HepG2 (cell line): ENCODE data around the gene GRHL1. TPM values are rescaled to one million over a fixed set of nuclear protein-coding genes. Genes with fewer than 3 reads are reported as not detected.

Experiments used
- ARID4A ChIP-seq: sonication (generic); formaldehyde crosslinking; IDR thresholded peaks from 2 replicates; pipeline ENCODE4 v1.5.0; 2020; ENCODE audit warnings: mild to moderate bottlenecking, missing genetic modification reagents, borderline replicate concordance
- ELF1 ChIP-seq: sonication (generic); formaldehyde crosslinking; IDR thresholded peaks from 2 replicates; pipeline ENCODE4 v1.4.0; 2020; ENCODE audit warnings: missing genetic modification reagents
- FOXK2 ChIP-seq: fragments of 450-650 bp; IDR thresholded peaks from 2 replicates; pipeline ENCODE4 v1.6.1; 2016
- HNRNPL ChIP-seq: fragments of 200-400 bp; formaldehyde crosslinking; IDR thresholded peaks from 2 replicates; pipeline ENCODE4 v1.6.1; 2017; ENCODE audit warnings: mild to moderate bottlenecking, low read depth, low read length
- HOXA9 ChIP-seq: sonication (generic); formaldehyde crosslinking; IDR thresholded peaks from 2 replicates; pipeline ENCODE4 v1.8.1; 2022; ENCODE audit warnings: missing genetic modification reagents, mild to moderate bottlenecking, moderate library complexity, borderline replicate concordance
- KDM2A ChIP-seq: sonication (generic); formaldehyde crosslinking; IDR thresholded peaks from 2 replicates; pipeline ENCODE4 v1.4.0; 2020; ENCODE audit warnings: low read depth, missing genetic modification reagents, borderline replicate concordance
- KDM5B ChIP-seq: sonication (generic); formaldehyde crosslinking; IDR thresholded peaks from 2 replicates; pipeline ENCODE4 v1.4.0; 2020; ENCODE audit warnings: missing genetic modification reagents, mild to moderate bottlenecking, borderline replicate concordance
- MAFF ChIP-seq: IDR thresholded peaks from 2 replicates; pipeline ENCODE4 v1.6.1; 2011; ENCODE audit warnings: low read depth, low read length, improper control_type of control experiment
- NR2F1 ChIP-seq, 2 experiments: fragments of 450-650 bp in 1 of 2; formaldehyde crosslinking in 1 of 2; IDR thresholded peaks; 2 replicates each; pipeline versions ENCODE4 v1.5.0 to v1.6.1; 2016 to 2020; ENCODE audit warnings: mild to moderate bottlenecking in 1 of 2, missing compliant biosample characterization in 1 of 2, missing genetic modification reagents in 1 of 2, moderate library complexity in 1 of 2
- RAD21 ChIP-seq: fragments of 450-650 bp; formaldehyde crosslinking; IDR thresholded peaks from 2 replicates; pipeline ENCODE4 v1.5.0; 2020; ENCODE audit warnings: mild to moderate bottlenecking
- RBM39 ChIP-seq: fragments of 200-400 bp; formaldehyde crosslinking; IDR thresholded peaks from one replicate; pipeline ENCODE4 v1.6.1; 2018; ENCODE audit warnings: antibody characterized with exemption, mild to moderate bottlenecking, low read depth, low read length; ENCODE audit not compliant: poor library complexity, severe bottlenecking
- ZFP82 ChIP-seq: sonication (generic); formaldehyde crosslinking; IDR thresholded peaks from 2 replicates; pipeline ENCODE4 v1.5.1; 2020; ENCODE audit warnings: mild to moderate bottlenecking, missing genetic modification reagents, borderline replicate concordance
- ZNF143 ChIP-seq: sonication (generic); formaldehyde crosslinking; IDR thresholded peaks from 2 replicates; pipeline ENCODE4 v1.4.0; 2020; ENCODE audit warnings: missing genetic modification reagents
- ZNF740 ChIP-seq: sonication (generic); formaldehyde crosslinking; IDR thresholded peaks from 2 replicates; pipeline ENCODE4 v1.4.0; 2020; ENCODE audit warnings: missing genetic modification reagents
- polyA plus RNA-seq, 8 experiments: library from polyadenylated mRNA; depleted of rRNA in 3 of 8; stranded (reverse) in 7 of 8; unstranded in 1 of 8; fragments of >200 nt; fragmentation: Illumina TruSeq in 4 of 8; extraction: Trizol in 4 of 8; gene quantifications; 2 replicates each; pipeline versions ENCODE4 v1.2.1 to v1.2.3, GENCODE V29; 2011 to 2016; ENCODE audit warnings: low read depth in 4 of 8, missing spikeins in 1 of 8, mixed read lengths in 1 of 8; ENCODE audit not compliant: insufficient read depth in 1 of 8
- total RNA-seq, 5 experiments: library from RNA; depleted of rRNA; stranded (reverse); fragments of >200 nt; fragmentation: Illumina TruSeq; extraction: Trizol; gene quantifications; 2 replicates each; pipeline ENCODE4 v1.2.3, GENCODE V29; 2016; ENCODE audit warnings: low read depth in 1 of 5
- TF ChIP-seq, protein P1 (sequence below): sonication (generic); IDR thresholded peaks from 2 replicates; pipeline ENCODE4 v1.6.1; 2016; ENCODE audit warnings: low read depth, borderline replicate concordance
- TF ChIP-seq, protein P2 (sequence below): sonication (generic); formaldehyde crosslinking; IDR thresholded peaks from 2 replicates; pipeline ENCODE4 v1.4.0; 2020; ENCODE audit warnings: mild to moderate bottlenecking, low read depth, missing genetic modification reagents
- TF ChIP-seq, protein P3 (sequence below): sonication (generic); formaldehyde crosslinking; IDR thresholded peaks from 2 replicates; pipeline ENCODE4 v1.9.0; 2022; ENCODE audit warnings: low read depth, missing genetic modification reagents

GRHL1 gene
- total and polyA plus RNA-seq, 2 of the 13 experiments (the other 11 are each of a cell fraction or from before 2014, with no cell fraction given) = 9.3 to 12.0 TPM

DNA sequence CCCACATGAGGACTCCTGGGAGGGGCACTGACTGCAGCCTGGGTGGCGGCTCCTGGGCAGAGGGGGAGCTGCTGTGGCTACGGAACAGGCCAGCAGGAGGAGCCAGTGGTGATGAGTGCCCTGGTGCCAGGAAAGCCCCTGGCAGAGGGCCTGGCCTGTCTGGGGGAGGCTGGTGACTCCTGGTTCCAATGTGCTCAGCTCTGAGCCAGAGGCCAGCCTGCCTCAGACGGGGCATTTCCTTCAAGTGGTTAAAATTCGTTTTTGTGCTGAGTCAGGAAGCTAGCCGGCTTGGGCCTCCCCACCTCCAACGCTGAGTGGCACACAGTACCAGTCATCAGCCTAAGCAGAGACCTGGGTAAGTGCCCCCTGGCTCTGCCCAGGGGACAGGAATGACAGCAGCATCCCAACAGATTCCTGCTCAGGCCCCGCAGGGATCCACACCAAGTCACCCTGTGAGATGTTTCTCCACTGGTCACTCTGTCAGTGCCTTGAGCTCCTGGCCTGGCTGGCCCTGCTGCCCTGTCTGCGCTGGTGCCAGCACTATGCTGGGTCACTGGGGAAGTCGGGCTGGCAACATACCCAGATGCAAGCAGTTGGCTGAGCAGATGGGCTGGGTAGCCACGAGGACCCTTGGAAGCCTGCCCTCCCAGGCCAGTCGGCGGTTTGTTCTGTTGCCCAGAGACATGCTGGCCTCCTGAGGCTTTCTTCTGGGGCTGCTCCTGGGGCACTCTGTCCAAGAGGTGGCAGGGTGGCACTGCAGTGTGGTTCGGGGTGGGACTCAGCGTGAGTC, 84.8 kb downstream of the GRHL1 start (continued):
- TF ChIP-seq MAFF = peak; percentile 87
- TF ChIP-seq, protein P1, sequence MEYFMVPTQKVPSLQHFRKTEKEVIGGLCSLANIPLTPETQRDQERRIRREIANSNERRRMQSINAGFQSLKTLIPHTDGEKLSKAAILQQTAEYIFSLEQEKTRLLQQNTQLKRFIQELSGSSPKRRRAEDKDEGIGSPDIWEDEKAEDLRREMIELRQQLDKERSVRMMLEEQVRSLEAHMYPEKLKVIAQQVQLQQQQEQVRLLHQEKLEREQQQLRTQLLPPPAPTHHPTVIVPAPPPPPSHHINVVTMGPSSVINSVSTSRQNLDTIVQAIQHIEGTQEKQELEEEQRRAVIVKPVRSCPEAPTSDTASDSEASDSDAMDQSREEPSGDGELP = no peak
- no peak for TF ChIP-seq ZNF143 (CRISPR knock-in tag)
- TF ChIP-seq HNRNPL = peak; percentile 97
- 0 out of 2 replicates have a peak, but pooled peaks have one; percentile 33 for TF ChIP-seq KDM2A (CRISPR knock-in tag)
- TF ChIP-seq, protein P2, sequence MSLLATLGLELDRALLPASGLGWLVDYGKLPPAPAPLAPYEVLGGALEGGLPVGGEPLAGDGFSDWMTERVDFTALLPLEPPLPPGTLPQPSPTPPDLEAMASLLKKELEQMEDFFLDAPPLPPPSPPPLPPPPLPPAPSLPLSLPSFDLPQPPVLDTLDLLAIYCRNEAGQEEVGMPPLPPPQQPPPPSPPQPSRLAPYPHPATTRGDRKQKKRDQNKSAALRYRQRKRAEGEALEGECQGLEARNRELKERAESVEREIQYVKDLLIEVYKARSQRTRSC (CRISPR knock-in tag) = no peak
- no peak for TF ChIP-seq NR2F1 (CRISPR knock-in tag; IDR thresholded peaks at IDR 0.05)
- TF ChIP-seq ZNF740 (CRISPR knock-in tag) = peak; percentile 60; the same call in 1 of the 2 replicates
- TF ChIP-seq FOXK2 = no peak
- TF ChIP-seq ARID4A (CRISPR knock-in tag) = 0 out of 2 replicates have a peak, but pooled peaks have one; percentile 25
- TF ChIP-seq ZFP82 (CRISPR knock-in tag) = no peak
- TF ChIP-seq KDM5B (CRISPR knock-in tag) = 0 out of 2 replicates have a peak, but pooled peaks have one; percentile 31
- TF ChIP-seq RBM39 = peak; percentile 33
- TF ChIP-seq ELF1 (CRISPR knock-in tag) = no peak
- TF ChIP-seq, protein P3, sequence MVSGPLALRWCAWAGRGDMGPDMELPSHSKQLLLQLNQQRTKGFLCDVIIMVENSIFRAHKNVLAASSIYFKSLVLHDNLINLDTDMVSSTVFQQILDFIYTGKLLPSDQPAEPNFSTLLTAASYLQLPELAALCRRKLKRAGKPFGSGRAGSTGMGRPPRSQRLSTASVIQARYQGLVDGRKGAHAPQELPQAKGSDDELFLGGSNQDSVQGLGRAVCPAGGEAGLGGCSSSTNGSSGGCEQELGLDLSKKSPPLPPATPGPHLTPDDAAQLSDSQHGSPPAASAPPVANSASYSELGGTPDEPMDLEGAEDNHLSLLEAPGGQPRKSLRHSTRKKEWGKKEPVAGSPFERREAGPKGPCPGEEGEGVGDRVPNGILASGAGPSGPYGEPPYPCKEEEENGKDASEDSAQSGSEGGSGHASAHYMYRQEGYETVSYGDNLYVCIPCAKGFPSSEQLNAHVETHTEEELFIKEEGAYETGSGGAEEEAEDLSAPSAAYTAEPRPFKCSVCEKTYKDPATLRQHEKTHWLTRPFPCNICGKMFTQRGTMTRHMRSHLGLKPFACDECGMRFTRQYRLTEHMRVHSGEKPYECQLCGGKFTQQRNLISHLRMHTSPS = peak; percentile 79
- peak; percentile 34; the same call in 1 of the 2 replicates for TF ChIP-seq RAD21 (CRISPR knock-in tag)
- TF ChIP-seq HOXA9 (CRISPR knock-in tag) = no peak
